RWPE1 (cell line): ENCODE data around the gene SORBS1.

ENCODE experiments used
- CTCF ChIA-PET: fragments of 350-600 bp; sonication (Branson Sonifier 250); formaldehyde crosslinking; extraction: SDS; loops from one replicate; lab custom pipeline; 2021; lab: Yijun Ruan, JAX
- POLR2A ChIA-PET: fragments of 400-600 bp; formaldehyde crosslinking; extraction: SDS; loops from one replicate; lab custom pipeline; 2020; ENCODE audit warnings: antibody characterized with exemption; ENCODE audit not compliant: low non-redundant PET; lab: Yijun Ruan, JAX
- DNase-seq: peaks from one replicate; pipeline ENCODE4 v3.0.0; 2012; ENCODE audit warnings: low spot score
- H3K27ac ChIP-seq: fragments of 450-650 bp; 2 replicates; pipeline ENCODE4 v1.5.1; 2017
- TF ChIP-seq, protein P1 (sequence below): fragments of 450-650 bp; conservative IDR thresholded peaks from 2 replicates; pipeline ENCODE4 v1.5.1; 2017; ENCODE audit warnings: low read depth, mild to moderate bottlenecking

Gene SORBS1

DNA sequence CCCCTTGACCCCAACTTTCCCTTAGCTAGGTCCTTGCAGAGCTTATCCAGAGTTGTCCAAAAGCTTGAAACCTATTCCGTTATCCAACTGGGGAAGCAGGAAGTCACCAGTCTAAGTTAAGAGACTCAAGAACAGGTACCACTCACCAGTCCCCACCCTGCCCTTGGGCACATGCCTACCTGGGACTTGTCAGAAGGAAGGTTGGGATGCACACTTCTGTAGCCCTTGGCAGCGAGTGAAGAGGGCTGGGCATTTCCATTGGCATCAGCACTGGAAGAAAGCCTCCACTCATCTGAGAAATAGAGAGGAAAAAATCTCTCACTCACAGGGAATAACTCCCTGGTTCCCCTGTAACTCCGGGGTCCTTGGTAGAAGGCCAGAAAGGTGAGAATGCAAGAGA is 139.4 kb downstream of the SORBS1 start:
- ChIA-PET CTCF (no interaction called here), POLR2A (no interaction called here)
- no peak overlapping the region for H3K27ac ChIP-seq
- TF ChIP-seq, protein P1, sequence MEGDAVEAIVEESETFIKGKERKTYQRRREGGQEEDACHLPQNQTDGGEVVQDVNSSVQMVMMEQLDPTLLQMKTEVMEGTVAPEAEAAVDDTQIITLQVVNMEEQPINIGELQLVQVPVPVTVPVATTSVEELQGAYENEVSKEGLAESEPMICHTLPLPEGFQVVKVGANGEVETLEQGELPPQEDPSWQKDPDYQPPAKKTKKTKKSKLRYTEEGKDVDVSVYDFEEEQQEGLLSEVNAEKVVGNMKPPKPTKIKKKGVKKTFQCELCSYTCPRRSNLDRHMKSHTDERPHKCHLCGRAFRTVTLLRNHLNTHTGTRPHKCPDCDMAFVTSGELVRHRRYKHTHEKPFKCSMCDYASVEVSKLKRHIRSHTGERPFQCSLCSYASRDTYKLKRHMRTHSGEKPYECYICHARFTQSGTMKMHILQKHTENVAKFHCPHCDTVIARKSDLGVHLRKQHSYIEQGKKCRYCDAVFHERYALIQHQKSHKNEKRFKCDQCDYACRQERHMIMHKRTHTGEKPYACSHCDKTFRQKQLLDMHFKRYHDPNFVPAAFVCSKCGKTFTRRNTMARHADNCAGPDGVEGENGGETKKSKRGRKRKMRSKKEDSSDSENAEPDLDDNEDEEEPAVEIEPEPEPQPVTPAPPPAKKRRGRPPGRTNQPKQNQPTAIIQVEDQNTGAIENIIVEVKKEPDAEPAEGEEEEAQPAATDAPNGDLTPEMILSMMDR: no peak
- no peak for DNase-seq

- ChIA-PET POLR2A (no interaction called here), CTCF (interaction anchor here (0.7 to 1.2 kb wide), 3 partner anchors 14 to 76 kb away, joined by 3 to 9 read pairs (median 3); no protein-coding TSS in a partner anchor)
- TF ChIP-seq, protein P1: no peak
- no peak overlapping the region for H3K27ac ChIP-seq
- no peak for DNase-seq
These were observed 141.8 kb downstream of the SORBS1 start for GRCh38 chr10:95419399-95419798.

GRCh38 chr10:95416973-95417372 is 144.2 kb downstream of the SORBS1 start:
- CTCF ChIA-PET: interaction anchor here (0.6 kb wide), 1 partner anchor 13 kb away, joined by 3 read pairs; no protein-coding TSS in a partner anchor
- TF ChIP-seq, protein P1: no peak
- H3K27ac ChIP-seq: no peak overlapping the region
- no peak for DNase-seq
- POLR2A ChIA-PET: no interaction called here

DNA sequence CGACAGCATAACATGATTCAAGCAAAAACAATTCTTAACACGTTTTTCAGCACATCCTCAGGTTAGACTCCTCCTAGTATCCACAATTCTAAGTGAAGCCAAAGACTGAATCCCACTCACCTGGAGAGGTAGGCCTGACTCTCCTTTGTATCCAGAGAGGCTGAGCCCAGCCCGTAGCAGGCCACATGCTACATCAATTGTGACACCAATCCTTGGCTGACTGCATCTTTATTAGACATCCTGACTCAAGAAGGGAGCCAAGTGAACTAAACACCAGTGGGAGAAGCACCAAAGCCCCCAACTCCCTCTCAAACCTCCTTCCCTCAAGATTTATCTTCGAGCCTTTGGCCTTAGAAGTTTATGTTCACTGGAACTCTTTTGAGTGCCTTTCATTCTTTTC is 144.9 kb downstream of the SORBS1 start:
- ChIA-PET POLR2A (no interaction called here), CTCF (interaction anchor here (0.6 kb wide), 1 partner anchor 27 kb away, joined by 3 read pairs; no protein-coding TSS in a partner anchor)
- no peak overlapping the region for H3K27ac ChIP-seq
- no peak for DNase-seq
- TF ChIP-seq, protein P1: no peak

GRCh38 chr10:95415621-95416031 is 145.5 kb downstream of the SORBS1 start:
- TF ChIP-seq, protein P1: no peak
- no peak overlapping the region for H3K27ac ChIP-seq
- ChIA-PET POLR2A (no interaction called here), CTCF (interaction anchor here (0.6 kb wide), 1 partner anchor 28 kb away, joined by 3 read pairs; no protein-coding TSS in a partner anchor)
- DNase-seq: no peak

- ChIA-PET CTCF (no interaction called here), POLR2A (no interaction called here)
- TF ChIP-seq, protein P1: no peak
- no peak for DNase-seq
- no peak overlapping the region for H3K27ac ChIP-seq
These were observed 146.2 kb downstream of the SORBS1 start for GRCh38 chr10:95414844-95415485.
